ENCODE measurements around the gene SLC8A3.

GRCh38 chr14:70188659-70189455 lies at the start of gene SLC8A3:
- TF ChIP-seq CTCF (IDR thresholded peaks at IDR 0.05) (no peak), POLR2A (IDR thresholded peaks at IDR 0.05) (no peak), EP300 (IDR thresholded peaks at IDR 0.05) (no peak)
